HG03432 (cell line): ENCODE measurements around the gene CAMK2B.

Experiments used
- ATAC-seq: cut with Tn5 transposase; IDR thresholded peaks from one replicate; pipeline ENCODE4 v1.9.1; 2021; ENCODE audit warnings: mild to moderate bottlenecking, moderate library complexity; ENCODE audit not compliant: unreplicated experiment

CAMK2B gene

DNA sequence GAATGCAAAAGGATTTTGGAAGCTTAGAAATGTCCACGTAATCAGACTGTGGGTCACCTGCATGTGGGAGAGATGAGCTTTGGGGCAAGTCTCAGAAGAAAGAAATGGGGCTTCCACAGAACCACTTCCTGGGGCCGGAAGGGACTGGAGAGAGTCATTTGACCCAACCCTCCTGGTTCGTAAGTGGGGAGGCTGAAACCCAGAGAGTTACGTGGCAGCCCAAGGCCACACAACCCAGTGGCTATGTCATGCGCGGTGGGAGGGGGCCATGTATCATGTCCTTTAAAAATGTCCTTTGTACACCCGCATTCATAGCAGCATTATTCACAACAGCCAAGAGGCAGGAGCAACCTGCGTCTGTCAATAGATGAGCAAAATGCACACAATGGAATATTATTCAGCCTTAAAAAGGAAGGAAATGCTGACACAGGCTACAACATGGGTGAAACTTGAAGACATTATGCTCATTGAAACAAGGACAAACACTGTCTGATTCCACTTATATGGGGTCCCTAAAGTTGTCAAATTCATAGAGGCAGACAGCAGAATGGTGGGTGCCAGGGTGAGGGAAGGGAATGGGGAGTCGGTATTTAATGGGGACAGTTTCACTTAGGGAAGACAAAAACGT, 15.1 kb downstream of the CAMK2B start:
- ATAC-seq = no peak

DNA sequence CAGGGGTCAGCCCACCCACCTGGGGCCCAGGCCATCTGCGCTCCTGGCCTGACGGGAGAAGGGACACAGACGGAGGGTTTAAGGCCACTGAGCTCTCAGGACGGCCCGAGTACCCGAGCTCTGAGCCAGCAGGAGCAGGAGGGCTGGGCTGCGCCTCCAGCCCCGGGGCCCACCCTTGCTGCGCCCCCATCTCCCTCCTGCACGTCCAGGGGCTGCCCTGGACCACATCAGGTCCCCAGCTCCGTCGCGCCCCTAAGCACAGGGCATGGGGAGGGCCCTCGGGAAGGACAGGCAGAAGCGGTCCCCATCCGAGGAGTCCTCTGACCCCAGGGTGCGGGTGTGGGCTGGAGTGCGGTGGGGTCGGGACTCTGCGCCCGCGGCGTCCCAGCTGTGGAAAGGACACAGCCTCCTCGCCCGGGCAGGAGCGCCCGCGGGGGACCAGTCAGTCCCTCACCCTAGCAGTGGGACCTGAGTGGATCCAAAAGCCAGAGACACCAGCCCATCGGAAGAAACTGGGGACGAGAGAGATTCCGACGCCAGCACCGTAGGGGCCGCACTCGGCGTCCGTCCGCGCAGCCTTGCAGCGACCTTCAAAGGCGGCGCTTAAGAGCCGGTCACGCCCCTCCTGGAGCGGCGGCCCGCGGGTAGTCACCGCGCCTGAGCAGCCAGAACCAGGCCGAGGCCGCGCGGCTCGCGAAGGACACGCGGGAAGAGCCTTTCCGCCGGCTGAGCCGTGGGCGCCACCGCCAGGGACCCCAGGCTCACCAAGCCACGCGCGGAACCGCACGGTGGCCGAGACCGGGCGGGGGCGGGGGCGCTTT, 15.9 kb downstream of the CAMK2B start:
- peak; percentile 43 for ATAC-seq

DNA sequence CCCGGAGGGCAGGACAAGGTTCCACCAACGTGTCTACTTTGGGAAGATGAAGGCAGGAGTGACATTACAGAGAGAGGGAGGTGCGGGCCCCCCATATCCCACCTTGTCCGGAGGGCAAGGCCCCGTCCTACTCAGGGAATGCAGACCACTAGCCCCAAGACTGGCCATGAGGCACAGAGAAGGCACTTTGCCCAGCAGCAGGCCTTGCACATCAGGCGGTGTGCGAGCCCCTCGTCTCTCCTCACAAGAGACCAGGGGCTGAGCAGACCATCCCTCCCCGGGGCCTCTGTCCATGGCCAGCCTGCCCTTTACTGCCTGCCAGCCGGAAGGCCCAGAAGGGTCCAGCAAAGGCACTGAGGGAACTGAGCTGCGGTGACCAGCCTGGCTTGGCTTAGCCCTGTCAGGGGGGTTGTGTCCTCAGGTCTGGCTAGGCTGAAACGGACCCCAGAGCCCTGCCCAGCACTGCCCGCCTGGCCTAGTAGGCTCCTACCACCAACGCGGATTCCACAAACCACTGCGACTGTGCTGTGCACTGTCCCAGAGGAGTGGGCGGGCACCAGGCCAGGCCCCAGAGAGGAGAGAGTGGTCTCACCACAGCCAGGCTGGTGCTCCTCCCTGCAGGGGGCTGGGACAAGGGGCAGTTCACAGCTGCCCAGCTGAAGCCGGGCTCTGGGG, 16.7 kb downstream of the CAMK2B start:
- no peak for ATAC-seq

DNA sequence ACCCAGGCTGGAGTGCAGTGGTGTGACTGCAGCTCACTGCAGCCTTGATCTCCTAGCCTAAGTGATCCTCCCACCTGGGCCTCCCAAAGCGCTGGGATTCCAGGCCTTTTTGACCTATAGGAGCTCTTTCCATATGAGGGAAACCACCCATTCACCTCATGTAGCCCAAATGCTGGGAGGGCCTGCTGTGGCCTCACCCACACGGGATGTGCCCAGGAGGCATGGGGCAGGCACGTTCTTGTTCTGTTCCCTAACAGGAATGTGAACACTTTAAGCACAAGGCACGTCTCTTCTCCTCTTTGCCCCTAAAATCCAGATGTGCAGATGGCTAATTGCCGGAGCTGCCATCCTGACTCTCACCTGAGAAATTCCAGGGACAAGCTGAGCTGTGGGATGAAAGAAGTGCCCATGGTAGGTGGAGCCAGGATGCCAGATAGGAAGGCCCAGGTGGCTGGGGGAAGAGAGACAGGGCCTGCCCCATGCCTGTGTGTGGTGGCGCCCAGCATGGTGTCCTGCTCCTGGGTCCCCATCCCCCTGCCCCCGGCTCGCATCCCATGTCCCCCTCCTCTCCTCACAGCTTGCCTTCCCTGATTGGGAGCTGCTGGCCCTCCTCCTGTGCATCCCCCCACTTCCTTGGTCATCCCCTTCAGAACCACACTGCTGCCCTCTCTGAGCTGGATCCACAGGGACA, 17.3 kb downstream of the CAMK2B start:
- no peak for ATAC-seq

DNA sequence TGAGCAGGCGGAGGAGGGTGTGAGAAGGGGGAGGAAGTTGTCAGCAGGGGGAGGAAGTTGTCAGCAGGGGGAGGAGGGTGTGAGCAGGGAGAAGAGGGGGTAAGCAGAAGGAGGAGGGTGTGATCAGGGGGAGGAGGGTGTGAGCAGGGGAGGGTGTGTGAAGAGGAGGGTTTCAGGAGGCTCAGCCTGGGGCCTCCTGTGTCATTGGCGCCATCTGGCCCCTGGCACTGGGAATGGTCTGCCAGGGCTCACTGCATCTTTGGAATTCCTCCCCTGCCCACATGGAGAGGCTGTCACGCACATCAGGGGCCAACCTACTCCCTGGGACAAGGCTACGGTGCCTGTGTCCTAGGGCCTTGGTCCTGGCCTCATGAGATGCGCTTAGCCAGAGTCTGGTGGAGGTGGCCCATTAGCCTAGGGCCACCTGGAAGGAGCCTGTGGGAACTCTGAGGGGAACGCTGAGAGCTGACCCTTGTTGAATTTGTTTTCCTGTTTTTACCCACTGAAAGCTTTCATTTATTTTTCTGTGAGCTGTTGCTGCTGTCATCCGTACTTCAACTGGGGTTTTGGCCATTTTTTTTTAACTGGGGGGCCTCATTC, 18.0 kb downstream of the CAMK2B start:
- ATAC-seq = no peak

DNA sequence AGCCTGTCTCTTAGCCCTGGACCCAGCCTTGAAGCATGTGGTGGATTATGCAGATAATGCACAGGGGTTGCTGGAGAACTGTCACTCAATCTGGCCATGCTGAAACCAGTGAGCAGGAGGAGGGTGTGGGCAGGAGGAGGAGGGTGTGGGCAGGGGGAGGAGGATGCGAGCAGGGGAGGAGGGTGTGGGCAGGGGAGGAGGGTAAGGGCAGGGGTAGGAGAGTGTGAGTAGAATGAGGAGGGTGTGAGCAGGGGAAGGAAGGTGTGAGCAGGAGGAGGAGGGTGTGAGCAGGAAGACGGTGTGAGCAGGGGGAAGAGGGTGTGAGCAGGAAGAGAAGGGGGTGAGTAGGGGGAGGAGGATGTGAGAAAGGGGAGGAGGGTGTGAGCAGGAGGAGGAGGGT, 18.8 kb downstream of the CAMK2B start:
- no peak for ATAC-seq

DNA sequence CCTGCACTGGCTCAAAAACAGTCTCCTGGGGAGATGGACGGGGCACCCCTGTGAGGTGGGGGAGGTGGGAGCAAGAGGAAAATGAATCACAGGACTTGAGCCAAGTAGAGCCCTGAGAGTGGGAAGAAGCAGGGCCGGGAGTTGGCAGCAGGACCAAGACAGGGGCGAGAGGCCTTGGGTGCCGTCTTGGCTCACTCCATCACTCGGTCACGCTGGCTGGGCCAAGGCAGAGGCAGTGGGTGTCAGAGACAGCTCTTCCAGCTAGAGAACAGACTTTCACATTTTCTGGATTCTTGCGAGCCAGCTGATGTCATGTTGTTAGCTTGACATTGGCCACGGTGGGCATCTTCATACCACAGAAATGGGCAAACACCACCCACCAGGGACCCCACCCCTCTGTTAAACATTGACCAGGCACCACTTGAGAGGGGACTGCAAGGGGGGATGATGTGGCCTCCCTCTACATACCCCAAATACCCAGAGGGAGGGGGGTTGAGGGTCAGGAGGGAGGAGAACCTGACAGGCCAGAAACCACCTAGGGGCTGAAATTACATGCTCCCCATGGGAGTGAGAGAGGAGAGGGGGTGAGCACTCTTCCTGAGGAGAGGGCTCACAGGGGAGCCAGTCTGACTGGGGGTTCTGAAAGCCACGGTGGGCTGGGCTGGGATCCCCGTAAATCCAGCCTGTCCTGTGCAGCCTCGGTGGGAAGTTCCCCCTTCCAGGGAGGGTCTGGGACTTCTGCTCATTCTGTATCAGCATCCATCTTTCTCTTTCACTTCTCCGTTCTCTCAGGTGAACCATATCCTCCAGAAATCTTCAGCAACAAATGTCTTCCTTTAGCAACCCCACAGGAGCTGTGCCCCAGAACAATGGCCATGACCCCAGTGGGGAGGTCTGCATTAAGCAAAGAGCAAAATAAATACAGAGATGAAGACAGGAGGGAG, 19.6 kb downstream of the CAMK2B start:
- ATAC-seq = no peak

DNA sequence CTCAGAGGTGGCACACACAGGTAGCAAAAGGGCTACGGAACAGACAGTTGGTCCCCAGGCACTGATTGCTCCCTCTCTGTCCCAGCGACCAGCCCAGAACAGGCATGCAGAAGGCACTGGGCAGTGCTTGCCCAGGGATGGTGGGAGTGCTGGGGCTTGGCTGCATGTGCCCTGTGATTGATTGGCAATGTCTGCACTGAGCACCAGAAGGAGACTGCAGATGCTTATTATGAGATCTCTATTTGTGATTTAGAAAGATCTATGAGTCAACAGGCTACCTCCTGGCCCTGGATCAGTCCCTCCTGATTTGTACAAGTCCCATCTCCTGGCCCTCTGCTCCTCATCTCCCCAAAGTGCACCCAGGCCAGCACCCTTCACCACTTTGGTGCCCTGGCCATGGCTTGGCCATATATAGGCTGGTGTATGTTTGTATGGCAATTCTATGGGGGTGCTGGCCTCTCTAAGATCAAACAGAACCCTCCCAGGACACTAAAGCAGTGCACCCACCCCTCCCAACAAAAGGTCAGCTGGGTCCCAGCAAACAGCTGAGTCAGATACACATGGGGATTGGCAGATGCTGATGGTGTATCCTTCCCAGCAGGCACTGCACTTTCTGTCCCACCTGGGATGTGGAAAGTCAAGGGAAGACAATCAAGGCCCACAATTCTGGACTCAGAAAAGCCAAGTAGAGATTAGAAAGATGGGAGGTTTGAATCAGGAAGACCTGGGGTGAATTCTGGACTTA, 30.9 kb downstream of the CAMK2B start:
- no peak for ATAC-seq

DNA sequence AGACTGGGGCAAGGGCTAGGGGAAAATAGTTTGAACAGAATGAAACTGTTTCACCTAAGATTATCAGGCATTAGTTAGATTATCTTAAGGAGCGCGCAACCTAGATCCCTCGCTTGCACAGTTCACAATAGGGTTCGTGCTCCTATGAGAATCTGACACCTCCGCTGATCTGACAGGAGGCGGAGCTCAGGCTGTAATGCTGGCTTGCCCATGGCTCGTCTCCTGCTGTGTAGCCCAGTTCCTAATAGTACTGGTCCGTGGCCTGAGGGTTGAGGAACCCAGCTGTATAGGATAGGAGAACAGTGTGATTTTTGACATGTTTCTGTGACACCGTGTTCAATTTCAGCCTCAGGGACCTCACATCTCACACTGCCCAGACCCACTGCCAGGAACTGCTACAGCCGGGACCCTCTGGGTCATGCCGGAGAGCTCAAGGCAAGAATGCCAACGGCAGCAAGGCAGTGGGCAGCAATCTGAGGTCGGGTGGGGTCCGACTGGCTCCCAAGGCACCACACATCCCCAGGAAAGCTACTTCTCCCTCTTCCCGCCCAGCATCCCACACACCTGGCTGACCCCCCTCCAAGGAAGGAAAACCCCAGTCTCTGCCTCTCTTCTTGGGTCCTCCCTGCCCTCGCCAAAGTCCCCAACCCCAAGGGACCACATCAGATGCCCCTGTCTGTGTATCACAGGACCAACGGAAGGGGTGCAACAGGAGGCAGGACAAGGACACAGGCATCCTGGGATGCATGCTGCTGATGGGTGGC, 31.7 kb downstream of the CAMK2B start:
- no peak for ATAC-seq

DNA sequence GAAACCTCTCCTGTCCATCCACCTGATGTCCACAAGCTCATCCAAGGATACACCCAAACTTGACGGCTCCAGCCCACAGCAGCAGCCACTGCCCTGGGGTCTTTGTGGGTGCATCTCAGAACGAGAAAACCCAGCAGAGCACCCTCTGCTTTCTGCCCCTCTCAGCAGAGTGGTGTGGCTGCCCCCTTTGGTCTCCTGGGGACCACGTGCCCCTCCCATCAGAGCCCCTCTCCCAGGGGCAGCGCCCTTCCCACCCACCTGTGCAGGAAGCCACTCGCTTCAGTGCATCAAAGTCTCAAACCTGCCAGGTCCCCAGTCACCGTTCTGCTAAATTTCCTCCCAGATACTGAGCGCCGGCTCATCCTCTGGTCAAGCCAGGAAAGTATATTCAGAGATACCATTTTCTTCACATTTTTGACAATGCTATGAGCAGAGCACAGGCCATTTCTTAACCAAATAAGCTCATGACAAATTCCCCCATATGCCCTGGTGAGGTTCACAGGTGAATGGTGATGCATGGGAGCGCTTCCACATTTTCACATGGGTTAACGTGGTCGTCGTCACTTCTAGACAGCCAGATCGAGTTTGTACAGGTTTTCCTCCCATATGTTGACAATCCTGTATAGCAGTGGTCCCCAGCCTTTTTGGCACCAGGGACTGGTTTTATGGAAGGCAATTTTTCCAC, 32.4 kb downstream of the CAMK2B start:
- ATAC-seq = no peak

DNA sequence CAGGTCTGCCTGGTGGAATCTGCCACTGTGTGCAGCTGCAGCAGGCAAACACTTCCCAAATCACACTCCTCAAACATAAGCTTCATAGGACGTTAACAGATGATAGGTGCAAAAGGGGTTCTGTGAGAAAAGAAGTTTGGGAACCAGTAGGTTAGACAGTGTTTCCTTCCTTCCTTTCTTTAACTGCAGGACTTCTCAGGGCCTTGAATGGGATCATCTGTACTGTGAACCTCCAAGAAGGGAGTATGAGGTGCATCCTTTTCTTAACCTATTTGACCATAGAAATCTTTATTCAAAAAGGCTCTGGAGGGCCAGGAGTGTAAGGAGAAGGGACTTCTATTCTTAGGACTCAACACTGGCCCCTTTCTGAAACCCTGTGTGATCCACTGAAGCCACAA, 33.0 kb downstream of the CAMK2B start:
- ATAC-seq = no peak

DNA sequence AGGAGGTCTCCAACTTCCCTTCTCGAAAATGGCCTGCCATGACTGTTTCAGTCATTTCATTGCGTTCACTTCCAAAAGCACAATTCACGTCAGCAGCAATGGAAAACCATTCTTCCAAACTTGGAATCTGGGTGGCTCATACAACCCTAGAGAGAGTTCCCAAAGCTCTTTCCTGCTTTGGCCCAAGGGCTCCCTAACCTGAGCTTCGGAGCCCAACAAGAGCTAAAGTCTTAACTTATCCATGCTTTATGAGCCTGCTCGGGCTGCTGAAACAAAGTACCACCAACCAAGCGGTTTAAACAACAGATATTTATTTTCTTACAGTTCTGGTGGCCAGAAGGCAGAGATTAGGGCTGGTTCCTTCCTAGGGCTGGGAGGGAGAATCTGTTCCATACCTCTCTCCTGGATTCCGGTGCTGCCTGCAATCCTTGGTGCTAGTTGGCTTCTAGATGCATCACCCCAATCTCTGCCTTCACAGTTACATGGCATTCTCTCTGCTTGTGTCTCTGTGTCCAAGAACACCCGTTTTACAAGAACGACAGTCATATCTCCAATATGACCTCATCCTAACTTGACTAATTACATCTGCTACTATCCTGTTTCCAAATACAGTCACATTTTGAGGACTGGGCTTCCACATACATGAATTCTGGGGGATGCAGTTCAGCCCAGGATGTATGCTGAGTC, 33.5 kb downstream of the CAMK2B start:
- no peak for ATAC-seq

DNA sequence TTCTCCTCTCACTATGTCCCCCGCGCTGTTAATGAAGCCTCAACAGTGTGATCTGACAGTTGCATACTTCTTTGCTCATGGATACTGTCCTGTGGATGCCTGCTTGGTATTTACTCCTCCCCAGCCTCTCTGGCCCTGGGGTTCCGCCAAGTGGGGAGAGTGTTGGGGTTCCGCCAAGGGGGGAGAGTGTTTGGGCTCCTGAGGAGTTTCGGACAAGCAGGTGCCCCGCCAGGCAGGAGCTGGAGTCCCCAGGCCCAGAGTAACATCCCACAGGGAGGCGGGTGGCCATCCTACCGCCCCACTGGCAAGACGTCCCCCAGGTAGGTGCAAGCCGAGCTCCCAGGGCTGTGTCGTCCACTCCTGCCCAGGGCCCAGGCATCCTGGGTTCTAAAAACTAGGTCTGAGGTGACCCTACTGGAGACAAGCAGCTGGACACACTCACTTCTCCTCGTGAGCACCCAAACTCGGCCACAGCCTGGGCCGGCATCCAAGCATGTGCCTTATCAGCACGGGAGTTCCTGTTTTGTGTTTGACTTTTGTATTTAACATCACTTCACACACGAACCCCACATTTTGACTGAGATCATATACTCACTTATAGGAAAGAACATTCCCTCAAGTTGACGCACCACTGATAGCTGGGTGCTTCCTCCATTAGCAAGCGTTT, 34.2 kb downstream of the CAMK2B start:
- no peak for ATAC-seq

DNA sequence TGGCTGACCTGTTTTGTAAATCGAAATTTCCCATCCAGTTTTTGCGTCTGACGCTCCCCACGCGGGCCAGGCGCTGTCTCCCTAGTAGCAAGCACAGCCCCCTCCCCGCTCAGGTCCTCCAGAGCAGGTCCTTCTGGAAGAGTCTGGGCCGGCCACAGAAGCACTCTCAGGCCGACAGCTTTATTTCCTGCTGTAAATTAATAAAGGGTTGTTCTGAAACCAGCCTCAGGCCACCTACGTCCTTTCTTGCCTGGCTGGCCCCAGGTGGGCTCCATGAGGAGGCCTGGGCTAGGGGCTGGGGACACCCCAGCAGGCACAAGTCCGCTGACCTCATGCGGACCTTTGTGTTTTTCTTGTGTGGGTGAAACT, 35.2 kb downstream of the CAMK2B start:
- no peak for ATAC-seq

DNA sequence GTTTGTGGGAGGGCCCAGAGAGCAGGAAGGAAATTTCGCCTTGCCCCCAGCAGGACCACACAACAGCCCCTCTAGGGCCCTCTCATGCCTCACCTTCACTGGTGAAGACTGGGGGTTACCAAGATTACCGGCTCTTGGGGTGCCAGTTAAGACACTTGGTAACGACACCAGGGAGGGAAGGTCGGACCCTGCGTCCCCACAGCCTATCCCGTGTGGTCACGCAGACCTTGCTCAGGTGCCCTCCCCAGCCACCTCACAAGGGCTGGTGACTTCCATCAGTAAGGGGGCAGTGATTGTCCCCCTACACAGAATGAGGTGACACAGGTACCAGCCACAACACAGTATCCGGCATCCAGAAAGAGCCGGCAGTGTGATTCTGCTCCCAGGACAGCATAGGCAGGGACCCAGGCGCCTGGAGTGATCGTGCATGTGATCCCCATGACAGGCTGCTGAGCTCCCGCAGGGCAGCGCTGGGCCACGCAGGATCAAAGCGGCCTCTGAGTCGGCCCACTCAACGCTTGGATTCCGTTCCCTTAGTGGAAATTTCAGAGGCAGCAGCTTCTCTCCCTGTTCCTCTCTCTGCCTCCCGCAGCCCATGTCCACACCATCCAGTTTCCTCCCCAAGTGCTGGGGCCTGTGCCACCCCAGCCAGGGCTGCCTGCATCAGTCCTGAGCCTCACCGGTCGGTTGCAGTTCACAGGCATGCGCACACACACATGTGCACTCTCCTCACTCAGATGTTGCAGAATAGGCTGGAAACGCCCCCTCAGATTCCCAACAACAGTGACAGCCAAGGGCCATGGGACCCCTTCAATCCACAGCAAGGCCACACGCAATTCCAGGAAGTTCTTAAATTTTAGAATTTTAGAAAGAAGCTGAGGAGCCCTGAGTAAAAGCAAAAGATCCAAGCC, 35.8 kb downstream of the CAMK2B start:
- ATAC-seq = no peak

DNA sequence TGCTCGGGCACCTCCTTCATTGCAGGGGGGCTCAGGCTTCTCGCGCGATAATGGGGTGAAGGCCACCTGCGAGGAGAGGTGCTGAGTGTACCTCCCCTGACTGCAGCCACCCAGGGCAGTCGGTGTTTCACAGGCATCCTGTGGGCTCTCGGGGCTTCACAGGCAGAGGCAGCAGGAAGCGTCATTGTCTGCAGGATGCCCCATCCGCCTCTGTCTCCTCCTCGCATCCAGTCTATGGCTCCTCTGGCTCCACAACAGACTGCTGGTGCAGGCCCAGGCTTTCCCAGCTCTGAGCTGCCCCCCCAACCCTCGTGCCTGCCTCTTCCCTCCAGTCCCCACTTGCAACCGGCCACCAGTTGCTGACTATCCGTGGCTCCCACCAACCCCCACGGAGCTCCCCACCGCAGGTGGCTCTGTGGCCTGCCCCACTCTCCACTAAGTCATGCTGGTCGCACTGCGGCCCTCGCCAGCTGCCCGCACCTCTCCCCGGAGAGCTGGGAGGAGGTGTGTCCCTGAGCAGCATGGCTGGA, 36.5 kb downstream of the CAMK2B start:
- ATAC-seq = no peak
